GM21360 (cell line): Measurements from ENCODE around the gene CFTR.

Source experiments
- ATAC-seq: cut with Tn5 transposase; IDR thresholded peaks from one replicate; pipeline ENCODE4 v1.9.1; 2021; ENCODE audit warnings: mild to moderate bottlenecking, moderate library complexity; ENCODE audit not compliant: unreplicated experiment

The CFTR gene

DNA sequence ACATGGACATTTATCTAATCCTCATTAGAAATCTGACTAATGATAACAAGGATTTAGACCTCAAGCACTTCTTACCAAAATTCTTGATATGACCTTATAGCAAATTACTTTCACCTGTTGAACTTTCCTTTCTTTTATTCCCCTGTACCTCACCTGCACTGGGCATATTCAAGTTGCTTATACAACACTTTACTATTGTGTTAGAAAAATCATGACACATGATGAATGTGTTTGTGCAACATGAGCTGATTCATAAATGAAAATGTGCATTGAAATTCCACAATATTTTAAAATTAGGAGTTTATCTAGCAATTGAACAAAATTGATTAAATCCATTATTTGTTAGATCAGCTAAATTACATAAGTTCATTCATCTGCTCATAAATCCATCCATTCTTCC, 160.6 kb downstream of the CFTR start:
- no peak for ATAC-seq

DNA sequence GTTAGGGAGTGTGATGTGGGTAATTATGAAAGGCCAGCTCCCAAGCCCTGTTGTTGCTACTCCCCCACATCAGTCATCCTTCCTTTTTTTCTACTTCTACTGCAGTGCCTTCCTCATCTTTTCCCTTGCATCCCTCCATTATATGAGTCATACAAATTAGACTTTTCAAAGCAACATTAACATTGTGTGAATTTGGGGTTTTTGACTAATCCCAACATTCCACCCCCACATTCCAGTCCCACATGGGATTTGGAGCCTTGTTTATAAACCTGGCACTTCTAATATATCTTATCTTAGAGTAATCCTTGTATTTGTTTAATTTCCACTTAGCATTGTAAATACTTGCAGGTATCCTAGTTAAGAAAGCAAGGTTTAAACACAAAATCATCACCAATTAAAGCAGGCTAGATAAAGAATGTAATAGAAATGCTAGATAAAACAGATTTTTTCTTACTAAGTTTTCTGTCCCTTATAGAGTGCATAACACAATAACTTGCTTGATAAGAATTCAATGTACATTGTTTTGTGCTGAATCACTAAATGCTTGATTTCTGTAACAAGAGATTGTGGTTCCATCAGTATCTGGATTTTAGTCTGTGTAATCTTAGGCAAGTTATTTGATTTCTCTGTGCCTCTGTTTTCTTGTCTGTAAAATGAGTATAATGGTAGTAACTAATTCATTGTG, 165.8 kb downstream of the CFTR start:
- ATAC-seq, result no peak

- ATAC-seq, result no peak
Observed at GRCh38 chr7:117648203-117648866, 168.5 kb downstream of the CFTR start.

DNA sequence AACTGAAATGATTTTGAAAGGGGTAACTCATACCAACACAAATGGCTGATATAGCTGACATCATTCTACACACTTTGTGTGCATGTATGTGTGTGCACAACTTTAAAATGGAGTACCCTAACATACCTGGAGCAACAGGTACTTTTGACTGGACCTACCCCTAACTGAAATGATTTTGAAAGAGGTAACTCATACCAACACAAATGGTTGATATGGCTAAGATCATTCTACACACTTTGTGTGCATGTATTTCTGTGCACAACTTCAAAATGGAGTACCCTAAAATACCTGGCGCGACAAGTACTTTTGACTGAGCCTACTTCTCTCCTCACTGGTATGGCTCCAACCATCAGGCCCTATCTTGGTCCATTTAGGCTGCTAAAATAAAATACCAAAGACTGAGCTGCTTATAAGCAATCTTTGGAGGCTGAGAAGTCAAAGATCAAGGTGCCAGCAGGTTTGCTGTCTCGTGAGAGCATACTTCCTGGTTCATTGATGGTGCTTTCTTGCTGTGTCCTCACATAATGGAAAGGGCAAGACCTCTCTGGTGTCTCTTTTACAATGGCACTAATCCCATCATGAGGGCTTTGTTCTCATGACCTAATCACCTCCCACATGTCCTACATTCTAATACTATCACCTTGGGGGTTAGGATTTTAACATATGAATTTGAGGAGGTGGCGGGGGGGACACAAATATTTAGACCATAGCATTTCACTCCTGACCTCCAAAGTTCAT, 173.3 kb downstream of the CFTR start:
- ATAC-seq, result no peak

DNA sequence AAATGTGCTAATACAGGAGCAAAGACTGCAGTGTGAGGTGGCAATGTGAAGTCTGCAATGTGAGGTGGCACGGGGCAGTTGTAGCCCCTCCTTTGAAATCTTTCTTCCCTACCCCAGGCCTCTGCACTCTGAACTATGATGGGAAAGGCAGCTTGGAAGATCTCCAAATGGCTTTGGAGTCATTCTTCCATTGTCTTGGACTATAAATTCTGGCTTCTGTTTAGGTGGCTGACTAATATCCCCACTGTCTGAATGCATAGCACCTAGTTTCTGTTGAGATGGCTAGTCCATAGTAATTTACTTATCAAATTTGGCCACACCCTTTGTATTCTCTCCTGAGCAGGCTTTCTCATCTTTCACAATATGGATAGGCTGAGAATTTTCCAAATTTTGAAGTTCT, 175.0 kb downstream of the CFTR start:
- no peak for ATAC-seq

GRCh38 chr7:117656806-117657205, 177.0 kb downstream of the CFTR start:
- ATAC-seq, result no peak

DNA sequence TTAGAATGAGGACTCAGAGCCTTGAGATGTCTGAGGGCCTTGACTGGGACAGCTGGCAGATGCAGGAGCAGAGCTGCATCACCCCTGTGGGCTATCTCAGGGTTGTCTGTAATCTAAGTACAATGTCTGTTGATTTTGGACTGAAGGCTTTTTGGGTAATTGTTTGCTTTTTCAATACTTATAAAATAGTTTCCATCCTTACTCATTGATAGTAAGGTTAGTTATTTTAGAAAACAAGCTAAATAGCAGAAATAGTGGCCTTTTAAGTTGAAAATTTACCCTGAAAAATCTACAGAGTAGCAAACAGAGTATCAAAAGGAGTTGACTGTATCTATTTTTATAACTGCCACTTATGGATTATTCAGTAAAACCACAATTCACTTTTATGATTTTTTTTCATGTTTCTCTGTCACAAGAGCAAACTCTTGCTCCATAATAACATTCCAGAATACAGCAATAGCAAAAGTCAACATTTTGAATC, 179.7 kb downstream of the CFTR start:
- no peak for ATAC-seq

- no peak for ATAC-seq
Observed at GRCh38 chr7:117661328-117661727, 181.5 kb downstream of the CFTR start.

- ATAC-seq, result no peak
Observed at GRCh38 chr7:117664047-117664446, 184.2 kb downstream of the CFTR start.

DNA sequence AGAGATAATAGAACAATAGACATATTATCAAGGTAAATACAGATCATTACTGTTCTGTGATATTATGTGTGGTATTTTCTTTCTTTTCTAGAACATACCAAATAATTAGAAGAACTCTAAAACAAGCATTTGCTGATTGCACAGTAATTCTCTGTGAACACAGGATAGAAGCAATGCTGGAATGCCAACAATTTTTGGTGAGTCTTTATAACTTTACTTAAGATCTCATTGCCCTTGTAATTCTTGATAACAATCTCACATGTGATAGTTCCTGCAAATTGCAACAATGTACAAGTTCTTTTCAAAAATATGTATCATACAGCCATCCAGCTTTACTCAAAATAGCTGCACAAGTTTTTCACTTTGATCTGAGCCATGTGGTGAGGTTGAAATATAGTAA, 185.5 kb downstream of the CFTR start:
- ATAC-seq, result no peak

GRCh38 chr7:117666031-117666430, 186.2 kb downstream of the CFTR start:
- no peak for ATAC-seq

GRCh38 chr7:117666689-117667088, 186.9 kb downstream of the CFTR start:
- no peak for ATAC-seq

GRCh38 chr7:117667456-117667855, 187.6 kb downstream of the CFTR start:
- ATAC-seq, result no peak

- no peak for ATAC-seq
Observed at GRCh38 chr7:117669818-117670217, 190.0 kb downstream of the CFTR start.

DNA sequence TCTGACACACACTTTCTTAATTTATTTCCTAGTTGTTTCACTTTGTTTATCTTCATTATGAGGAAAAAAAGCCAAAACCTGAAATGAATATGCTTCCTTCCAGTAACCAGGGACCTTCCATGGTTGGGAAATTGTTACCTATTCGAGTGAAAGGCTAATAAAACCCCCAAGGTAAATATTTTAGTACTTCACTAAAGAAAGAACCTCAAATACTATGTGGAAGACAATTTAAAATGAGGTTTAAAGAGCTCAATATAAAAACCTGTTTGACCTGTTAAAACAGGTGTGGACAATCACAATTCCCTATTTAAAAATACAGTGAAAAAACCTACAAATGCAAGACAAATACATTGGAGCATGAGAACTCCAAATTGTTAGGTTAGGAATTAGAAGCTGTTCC, 192.6 kb downstream of the CFTR start:
- ATAC-seq, result no peak

GRCh38 chr7:117673367-117673766, 193.5 kb downstream of the CFTR start:
- ATAC-seq, result no peak

GRCh38 chr7:117673839-117674238, 194.0 kb downstream of the CFTR start:
- peak; percentile 67 for ATAC-seq

DNA sequence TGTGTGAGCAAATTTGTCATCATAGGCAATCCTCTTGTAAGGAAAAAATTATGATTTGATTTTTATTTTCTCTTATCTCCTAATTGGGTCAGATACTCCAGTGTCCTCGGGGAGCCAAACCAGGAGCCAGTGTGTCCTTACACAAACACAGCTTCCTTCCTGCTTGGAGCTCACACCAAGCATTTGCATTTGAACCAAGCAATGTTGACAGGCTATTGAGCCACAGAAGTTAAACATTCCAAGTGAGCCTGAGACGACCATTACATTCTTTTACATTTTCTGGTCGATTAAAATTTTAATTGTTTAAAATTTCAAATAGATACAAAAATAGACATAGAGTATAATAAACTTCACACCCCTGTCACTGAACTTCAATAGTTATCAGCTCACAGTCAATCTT, 194.8 kb downstream of the CFTR start:
- ATAC-seq, result no peak

- ATAC-seq, result no peak
Observed at GRCh38 chr7:117675497-117676435, 195.9 kb downstream of the CFTR start.

- ATAC-seq, result no peak
Observed at GRCh38 chr7:117679120-117679519, 199.3 kb downstream of the CFTR start.
